ENCODE data around the gene MRPS22. TPM values are rescaled to one million over a fixed set of nuclear protein-coding genes. Genes with fewer than 3 reads are reported as not detected.

MRPS22 gene
- total RNA-seq, 1 experiment from 2014 or later = 45.7 TPM

- H3K79me2 ChIP-seq (ENCODE audit: insufficient read depth, low read length) = no peaks in the 10 kb centered on the region
- no peak overlapping the region for H3K23ac ChIP-seq (ENCODE audit: insufficient read length, low read depth, low read length)
- no peaks in the 10 kb centered on the region for H4K20me1 ChIP-seq (ENCODE audit: control insufficient read depth, insufficient read depth, insufficient read length)
- H2BK12ac ChIP-seq (ENCODE audit: insufficient read length, low read depth, low read length) = no peak overlapping the region
- H2BK20ac ChIP-seq (ENCODE audit: low read depth, low read length, poor library complexity, severe bottlenecking) = no peak overlapping the region
- peaks cover 4% of the 10 kb centered on the region for H3K79me1 ChIP-seq (ENCODE audit: insufficient read depth, low read depth, low read length, poor library complexity, severe bottlenecking)
- Mint-ChIP-seq H3K9me3 (no peaks in the 10 kb centered on the region), H3K4me3 (no peak overlapping the region), H3K27ac (no peak overlapping the region), H3K4me1 (no peaks in the 10 kb centered on the region), H3K27me3 (ENCODE audit: low read depth) (no peaks in the 10 kb centered on the region), H3K36me3 (ENCODE audit: insufficient read depth in 1 of 3, low read depth in 3 of 3) (peaks cover 31 to 74% (median 73%) of the 10 kb centered on the region in 3 experiments; a peak in 6 of 7 replicates)
- no peaks in the 10 kb centered on the region for H3K4me1 ChIP-seq (ENCODE audit: insufficient read depth, low read length)
- H2AK5ac ChIP-seq (ENCODE audit: insufficient read length, low read length) = no peak overlapping the region
- H3K9ac ChIP-seq (ENCODE audit: extremely low read depth, insufficient read length, low read length) = no peak overlapping the region
- no peak overlapping the region for H3T11ph ChIP-seq (ENCODE audit: low read length)
- H4K8ac ChIP-seq (replicated peaks; ENCODE audit: insufficient read length, low read depth, low read length) = no peak overlapping the region
- H2BK15ac ChIP-seq (ENCODE audit: low read depth, low read length) = no peak overlapping the region
- no peak overlapping the region for H3K14ac ChIP-seq (ENCODE audit: insufficient read depth, low read length)
- no peaks in the 10 kb centered on the region for H3K9me3 ChIP-seq (ENCODE audit: control insufficient read depth, low read depth, low read length)
- no peak overlapping the region for H2BK120ac ChIP-seq (ENCODE audit: low read depth, low read length, poor library complexity, severe bottlenecking)
- H4K91ac ChIP-seq (ENCODE audit: insufficient read length, low read depth, low read length) = no peak overlapping the region
- H2BK5ac ChIP-seq (ENCODE audit: insufficient read length, low read length) = no peak overlapping the region
- H3K18ac ChIP-seq (ENCODE audit: insufficient read length, low read depth, low read length) = no peak overlapping the region
- WGBS (ENCODE audit: extremely low coverage, insufficient read length, low lambda C conversion rate) = no CpG with 5 or more reads among the region's 3 CpGs
- TF ChIP-seq, protein P1, sequence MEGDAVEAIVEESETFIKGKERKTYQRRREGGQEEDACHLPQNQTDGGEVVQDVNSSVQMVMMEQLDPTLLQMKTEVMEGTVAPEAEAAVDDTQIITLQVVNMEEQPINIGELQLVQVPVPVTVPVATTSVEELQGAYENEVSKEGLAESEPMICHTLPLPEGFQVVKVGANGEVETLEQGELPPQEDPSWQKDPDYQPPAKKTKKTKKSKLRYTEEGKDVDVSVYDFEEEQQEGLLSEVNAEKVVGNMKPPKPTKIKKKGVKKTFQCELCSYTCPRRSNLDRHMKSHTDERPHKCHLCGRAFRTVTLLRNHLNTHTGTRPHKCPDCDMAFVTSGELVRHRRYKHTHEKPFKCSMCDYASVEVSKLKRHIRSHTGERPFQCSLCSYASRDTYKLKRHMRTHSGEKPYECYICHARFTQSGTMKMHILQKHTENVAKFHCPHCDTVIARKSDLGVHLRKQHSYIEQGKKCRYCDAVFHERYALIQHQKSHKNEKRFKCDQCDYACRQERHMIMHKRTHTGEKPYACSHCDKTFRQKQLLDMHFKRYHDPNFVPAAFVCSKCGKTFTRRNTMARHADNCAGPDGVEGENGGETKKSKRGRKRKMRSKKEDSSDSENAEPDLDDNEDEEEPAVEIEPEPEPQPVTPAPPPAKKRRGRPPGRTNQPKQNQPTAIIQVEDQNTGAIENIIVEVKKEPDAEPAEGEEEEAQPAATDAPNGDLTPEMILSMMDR (conservative IDR thresholded peaks at IDR 0.05) = no peak
- no peak overlapping the region for H2AFZ ChIP-seq (ENCODE audit: low read length)
- DNase-seq = no peak
- H4K5ac ChIP-seq (ENCODE audit: insufficient read length, low read depth, low read length) = no peak overlapping the region
- H3K4ac ChIP-seq (ENCODE audit: low read depth, low read length) = no peak overlapping the region
- H3K56ac ChIP-seq (ENCODE audit: insufficient read length, low read depth, low read length) = no peak overlapping the region
- H3K27me3 ChIP-seq (ENCODE audit: insufficient read depth, low read length) = no peaks in the 10 kb centered on the region
- H3K4me2 ChIP-seq (ENCODE audit: insufficient read depth, insufficient read length, low read length) = no peak overlapping the region
- H3K27ac ChIP-seq (ENCODE audit: insufficient read length, low read depth, low read length) = no peak overlapping the region
- no peaks in the 10 kb centered on the region for H3K23me2 ChIP-seq (ENCODE audit: insufficient read length, low read depth, low read length, poor library complexity, severe bottlenecking)
Observed at GRCh38 chr3:139377378-139377777, 33.6 kb downstream of the MRPS22 start.

Measured in H9 (cell line).